ENCODE data around the gene SEL1L.
"Not testable (repeated sequence)": the region's sequence is repeated elsewhere in the genome, so short reads cannot be mapped to it uniquely, and the experiment has no call there.

Gene SEL1L

GRCh38 chr14:81533536-81534343, at the start of gene SEL1L:
SEL1L (minus strand) TSS chr14:81533853; CDS start chr14:81533744, 109 bp downstream.
- in situ Hi-C loops (cut with MboI; ENCODE audit: low sequenced_read_pairs): no loop called here

- in situ Hi-C loops (cut with MboI; ENCODE audit: low sequenced_read_pairs): no loop called here
Observed at GRCh38 chr14:81582420-81582819, 48.8 kb upstream of the SEL1L start.

GRCh38 chr14:81579115-81579514, 45.5 kb upstream of the SEL1L start:
- in situ Hi-C loops (cut with MboI; ENCODE audit: low sequenced_read_pairs): no loop called here

GRCh38 chr14:81571437-81571836, 37.8 kb upstream of the SEL1L start:
- in situ Hi-C loops (cut with MboI; ENCODE audit: low sequenced_read_pairs): no loop called here

GRCh38 chr14:81567302-81567701, 33.6 kb upstream of the SEL1L start:
- in situ Hi-C loops (cut with MboI; ENCODE audit: low sequenced_read_pairs): no loop called here

GRCh38 chr14:81565441-81566290, 32.0 kb upstream of the SEL1L start:
- in situ Hi-C loops (cut with MboI; ENCODE audit: low sequenced_read_pairs): no loop called here

- in situ Hi-C loops (cut with MboI; ENCODE audit: low sequenced_read_pairs): no loop called here
Observed at GRCh38 chr14:81562818-81563217, 29.2 kb upstream of the SEL1L start.

- in situ Hi-C loops (cut with MboI; ENCODE audit: low sequenced_read_pairs): no loop called here
Observed at GRCh38 chr14:81561084-81561775, 27.6 kb upstream of the SEL1L start.

- in situ Hi-C loops (cut with MboI; ENCODE audit: low sequenced_read_pairs): no loop called here
Observed at GRCh38 chr14:81559385-81559784, 25.7 kb upstream of the SEL1L start.

GRCh38 chr14:81557146-81557545, 23.5 kb upstream of the SEL1L start:
- in situ Hi-C loops (cut with MboI; ENCODE audit: low sequenced_read_pairs): no loop called here

- in situ Hi-C loops (cut with MboI; ENCODE audit: low sequenced_read_pairs): no loop called here
Observed at GRCh38 chr14:81555684-81556083, 22.0 kb upstream of the SEL1L start.

GRCh38 chr14:81555051-81555450, 21.4 kb upstream of the SEL1L start:
- in situ Hi-C loops (cut with MboI; ENCODE audit: low sequenced_read_pairs): no loop called here

GRCh38 chr14:81551471-81551870, 17.8 kb upstream of the SEL1L start:
- in situ Hi-C loops (cut with MboI; ENCODE audit: low sequenced_read_pairs): no loop called here

- in situ Hi-C loops (cut with MboI; ENCODE audit: low sequenced_read_pairs): no loop called here
Observed at GRCh38 chr14:81550001-81550637, 16.5 kb upstream of the SEL1L start.

GRCh38 chr14:81541206-81541605, 7.6 kb upstream of the SEL1L start:
- in situ Hi-C loops (cut with MboI; ENCODE audit: low sequenced_read_pairs): not testable (repeated sequence)

GRCh38 chr14:81537193-81537592, 3.5 kb upstream of the SEL1L start:
- in situ Hi-C loops (cut with MboI; ENCODE audit: low sequenced_read_pairs): no loop called here

- in situ Hi-C loops (cut with MboI; ENCODE audit: low sequenced_read_pairs): no loop called here
Observed at GRCh38 chr14:81536241-81536771, 2.7 kb upstream of the SEL1L start.

- in situ Hi-C loops (cut with MboI; ENCODE audit: low sequenced_read_pairs): no loop called here
Observed at GRCh38 chr14:81535396-81536164, 1.9 kb upstream of the SEL1L start.

- in situ Hi-C loops (cut with MboI; ENCODE audit: low sequenced_read_pairs): no loop called here
Observed at GRCh38 chr14:81534510-81535074, 939 bp upstream of the SEL1L start.

GRCh38 chr14:81533212-81533535, 479 bp downstream of the SEL1L start:
- in situ Hi-C loops (cut with MboI; ENCODE audit: low sequenced_read_pairs): no loop called here
